Measurements from ENCODE around the gene ISX. TPM values are rescaled to one million over a fixed set of nuclear protein-coding genes. Genes with fewer than 3 reads are reported as not detected.

Gene ISX
- polyA plus RNA-seq, 1 donor from 2014 or later: not detected

DNA sequence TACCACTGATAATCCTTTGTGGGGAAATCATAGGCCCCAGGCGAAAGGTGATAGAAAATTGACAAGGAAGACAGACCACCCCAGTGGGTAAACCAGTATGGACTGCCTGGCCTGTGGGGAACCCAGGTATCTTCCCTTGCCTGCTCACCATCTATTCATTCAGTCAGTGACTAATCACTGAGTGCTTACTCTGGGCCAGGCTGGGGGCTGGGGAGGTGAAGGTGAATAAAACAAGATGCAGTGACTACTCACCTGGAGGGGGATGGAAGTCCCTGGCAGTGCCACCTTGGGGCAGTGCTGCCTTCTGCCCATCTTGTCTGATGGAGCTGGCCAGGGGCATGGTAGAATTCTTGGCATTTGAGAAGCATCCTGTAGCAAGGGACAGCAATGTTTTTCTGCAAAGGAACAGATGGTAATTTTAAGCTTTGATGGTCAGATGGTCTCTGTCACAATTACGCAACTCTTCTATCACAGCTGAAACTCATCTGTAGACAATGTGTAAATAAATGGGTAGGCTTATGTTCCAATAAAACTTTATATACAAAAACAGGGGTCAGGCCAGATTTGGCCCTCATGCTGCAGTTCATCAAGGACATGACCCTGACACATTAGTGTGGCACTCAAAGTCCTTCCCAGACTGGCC, 4.6 kb downstream of the ISX start:
- no peak overlapping the region for H3K4me3 Mint-ChIP-seq
- H3K27ac Mint-ChIP-seq: no peak overlapping the region
- peaks cover 0 to 2% (median 0%) of the 10 kb centered on the region in 3 donors for H3K9me3 Mint-ChIP-seq
- no peaks in the 10 kb centered on the region for H3K4me1 Mint-ChIP-seq
- H3K27me3 Mint-ChIP-seq: peaks cover 3% of the 10 kb centered on the region
- H3K36me3 Mint-ChIP-seq: no peaks in the 10 kb centered on the region

- Mint-ChIP-seq H3K27me3 (peaks cover 2% of the 10 kb centered on the region), H3K4me3 (no peak overlapping the region), H3K36me3 (no peaks in the 10 kb centered on the region), H3K4me1 (no peaks in the 10 kb centered on the region), H3K9me3 (peaks cover 0 to 2% (median 0%) of the 10 kb centered on the region in 3 donors), H3K27ac (no peak overlapping the region)
Observed at GRCh38 chr22:35071784-35072183, 5.8 kb downstream of the ISX start.

GRCh38 chr22:35072925-35073324, 7.0 kb downstream of the ISX start:
- H3K27me3 Mint-ChIP-seq: peaks cover 9% of the 10 kb centered on the region
- no peaks in the 10 kb centered on the region for H3K36me3 Mint-ChIP-seq

GRCh38 chr22:35074583-35074982, 8.6 kb downstream of the ISX start:
- H3K4me1 Mint-ChIP-seq: no peaks in the 10 kb centered on the region
- H3K27ac Mint-ChIP-seq: no peak overlapping the region
- H3K4me3 Mint-ChIP-seq: no peak overlapping the region
- H3K27me3 Mint-ChIP-seq: peaks cover 11% of the 10 kb centered on the region
- peaks cover 0 to 2% (median 0%) of the 10 kb centered on the region in 3 donors for H3K9me3 Mint-ChIP-seq
- no peaks in the 10 kb centered on the region for H3K36me3 Mint-ChIP-seq

More at GRCh38 chr22:35072925-35073324, 7.0 kb downstream of the ISX start:
- Mint-ChIP-seq H3K9me3 (peaks cover 0 to 2% (median 0%) of the 10 kb centered on the region in 3 donors), H3K27ac (no peak overlapping the region), H3K4me3 (no peak overlapping the region), H3K4me1 (no peaks in the 10 kb centered on the region)

GRCh38 chr22:35076630-35077029, 10.7 kb downstream of the ISX start:
- Mint-ChIP-seq H3K4me3 (no peak overlapping the region), H3K27me3 (peaks cover 11% of the 10 kb centered on the region), H3K36me3 (no peaks in the 10 kb centered on the region), H3K27ac (no peak overlapping the region), H3K9me3 (peaks cover 0 to 2% (median 0%) of the 10 kb centered on the region in 3 donors), H3K4me1 (no peaks in the 10 kb centered on the region)

DNA sequence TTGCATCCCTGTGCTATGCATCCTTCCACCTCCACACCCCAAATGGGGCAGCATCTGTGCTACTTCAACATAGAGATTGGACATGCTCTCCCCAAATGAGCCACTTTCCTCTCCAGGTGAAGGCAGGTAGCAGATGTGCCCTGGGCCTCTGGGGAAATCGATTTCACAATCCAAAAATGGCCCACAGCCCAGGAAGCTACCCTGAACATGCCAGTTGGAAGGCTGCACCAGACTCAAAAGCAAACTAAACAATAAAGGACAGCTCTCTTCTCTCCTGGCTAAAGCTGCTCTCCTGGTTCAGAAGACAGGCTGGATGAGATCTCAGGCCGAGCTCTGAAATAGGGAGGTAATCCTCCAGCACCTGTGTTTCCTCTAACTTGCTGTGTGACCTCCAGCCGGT, 19.7 kb downstream of the ISX start:
- peaks cover 0 to 2% (median 0%) of the 10 kb centered on the region in 3 donors for H3K4me1 Mint-ChIP-seq
- H3K27me3 Mint-ChIP-seq: peaks cover 25% of the 10 kb centered on the region
- peaks cover 1% of the 10 kb centered on the region for H3K36me3 Mint-ChIP-seq
- no peak overlapping the region for H3K27ac Mint-ChIP-seq
- peaks cover 4 to 8% (median 4%) of the 10 kb centered on the region in 3 donors for H3K9me3 Mint-ChIP-seq
- no peak overlapping the region for H3K4me3 Mint-ChIP-seq

- Mint-ChIP-seq H3K27me3 (peaks cover 24% of the 10 kb centered on the region), H3K4me1 (peaks cover 0 to 3% (median 0%) of the 10 kb centered on the region in 3 donors), H3K36me3 (no peaks in the 10 kb centered on the region), H3K4me3 (no peak overlapping the region), H3K9me3 (peaks cover 0 to 9% (median 0%) of the 10 kb centered on the region in 3 donors), H3K27ac (no peak overlapping the region)
Observed at GRCh38 chr22:35089139-35089538, 23.2 kb downstream of the ISX start.

GRCh38 chr22:35092406-35092805, 26.4 kb downstream of the ISX start:
- Mint-ChIP-seq H3K9me3 (peaks cover 0 to 8% (median 0%) of the 10 kb centered on the region in 3 donors), H3K36me3 (no peaks in the 10 kb centered on the region), H3K27ac (no peak overlapping the region), H3K4me3 (no peak overlapping the region), H3K4me1 (peaks cover 0 to 3% (median 0%) of the 10 kb centered on the region in 3 donors), H3K27me3 (peaks cover 26% of the 10 kb centered on the region)

DNA sequence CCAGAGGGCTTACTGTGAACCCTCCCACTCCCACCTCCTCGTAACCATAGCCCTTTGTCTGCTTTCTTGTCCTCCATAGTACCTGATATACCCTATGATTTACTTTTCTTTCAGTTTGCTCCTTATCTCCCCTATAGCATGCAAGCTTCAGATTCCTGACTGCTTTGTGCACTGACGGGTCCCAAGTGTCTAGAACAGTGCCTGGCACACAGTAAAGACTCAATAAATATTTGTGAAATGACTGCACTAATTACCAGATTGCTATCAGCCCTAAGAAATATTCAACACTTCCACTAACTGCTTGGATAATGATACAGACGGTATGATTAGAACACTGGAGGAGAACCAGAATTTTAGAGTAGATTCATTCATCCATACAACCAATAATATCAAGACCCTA, 33.0 kb downstream of the ISX start:
- Mint-ChIP-seq H3K27me3 (peaks cover 22% of the 10 kb centered on the region), H3K4me1 (no peaks in the 10 kb centered on the region), H3K9me3 (peaks cover 0 to 3% (median 0%) of the 10 kb centered on the region in 3 donors), H3K27ac (no peak overlapping the region), H3K36me3 (no peaks in the 10 kb centered on the region), H3K4me3 (no peak overlapping the region)

GRCh38 chr22:35099883-35100282, 33.9 kb downstream of the ISX start:
- no peak overlapping the region for H3K27ac Mint-ChIP-seq
- no peaks in the 10 kb centered on the region for H3K9me3 Mint-ChIP-seq
- H3K4me3 Mint-ChIP-seq: no peak overlapping the region
- H3K4me1 Mint-ChIP-seq: no peaks in the 10 kb centered on the region
- peaks cover 17% of the 10 kb centered on the region for H3K27me3 Mint-ChIP-seq
- H3K36me3 Mint-ChIP-seq: no peaks in the 10 kb centered on the region

- no peaks in the 10 kb centered on the region for H3K36me3 Mint-ChIP-seq
- no peaks in the 10 kb centered on the region for H3K4me1 Mint-ChIP-seq
- H3K27me3 Mint-ChIP-seq: peaks cover 5% of the 10 kb centered on the region
- H3K9me3 Mint-ChIP-seq: peaks cover 0 to 4% (median 1%) of the 10 kb centered on the region in 3 donors
- no peak overlapping the region for H3K4me3 Mint-ChIP-seq
- H3K27ac Mint-ChIP-seq: no peak overlapping the region
Observed at GRCh38 chr22:35102663-35103062, 36.7 kb downstream of the ISX start.

GRCh38 chr22:35103761-35104160, 37.8 kb downstream of the ISX start:
- Mint-ChIP-seq H3K27ac (no peak overlapping the region), H3K4me3 (no peak overlapping the region), H3K27me3 (peaks cover 7% of the 10 kb centered on the region), H3K9me3 (peaks cover 1 to 7% (median 5%) of the 10 kb centered on the region in 3 donors), H3K36me3 (no peaks in the 10 kb centered on the region), H3K4me1 (no peaks in the 10 kb centered on the region)

DNA sequence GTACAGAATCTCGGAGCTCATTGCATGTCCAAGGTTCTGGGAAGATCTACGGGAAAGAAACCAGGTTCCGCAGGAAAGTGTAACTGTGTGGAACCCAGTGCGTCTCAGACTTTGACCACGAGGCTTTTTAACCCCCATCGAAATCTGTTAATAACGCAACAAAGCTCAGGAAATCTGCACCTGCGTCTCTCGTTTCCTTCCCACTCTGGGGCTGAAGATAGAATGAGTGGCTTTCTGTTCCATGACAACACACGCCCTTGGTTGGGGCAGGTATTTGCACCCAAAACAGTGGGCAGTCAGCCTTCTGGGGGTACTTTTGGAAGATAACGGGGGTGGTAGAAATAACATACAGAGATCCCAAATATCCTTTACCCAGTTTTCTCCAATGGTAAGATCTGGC, 38.5 kb downstream of the ISX start:
- Mint-ChIP-seq H3K4me3 (peak overlapping the region in 1 of 4 donors; percentile 7), H3K4me1 (no peaks in the 10 kb centered on the region), H3K27me3 (peaks cover 9% of the 10 kb centered on the region), H3K27ac (no peak overlapping the region), H3K36me3 (no peaks in the 10 kb centered on the region), H3K9me3 (peaks cover 1 to 7% (median 5%) of the 10 kb centered on the region in 3 donors)

DNA sequence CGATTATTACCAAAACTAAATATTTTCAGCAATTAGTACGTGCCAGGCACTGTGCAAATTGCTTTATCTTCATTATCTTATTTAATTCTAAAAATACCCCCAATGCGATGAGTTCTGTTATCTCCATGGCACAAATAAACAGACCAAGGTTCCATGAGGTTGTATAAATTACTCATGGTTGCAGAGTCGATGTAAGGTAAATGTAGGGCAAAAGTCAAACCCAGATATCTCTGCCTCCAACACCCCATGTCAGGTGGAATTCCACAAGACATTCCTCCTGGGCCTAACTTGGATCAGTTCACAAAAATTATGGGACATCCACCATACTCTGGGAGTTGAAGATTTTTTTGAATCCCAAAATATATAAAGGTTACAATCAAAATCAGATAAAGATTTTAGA, 43.7 kb downstream of the ISX start:
- Mint-ChIP-seq H3K4me3 (no peak overlapping the region), H3K27ac (no peak overlapping the region), H3K27me3 (peaks cover 14% of the 10 kb centered on the region), H3K4me1 (no peaks in the 10 kb centered on the region), H3K9me3 (peaks cover 1 to 8% (median 7%) of the 10 kb centered on the region in 3 donors), H3K36me3 (peaks cover 2% of the 10 kb centered on the region)

GRCh38 chr22:35111244-35111643, 45.3 kb downstream of the ISX start:
- no peak overlapping the region for H3K4me3 Mint-ChIP-seq
- no peak overlapping the region for H3K27ac Mint-ChIP-seq
- peaks cover 2% of the 10 kb centered on the region for H3K36me3 Mint-ChIP-seq
- H3K27me3 Mint-ChIP-seq: peaks cover 14% of the 10 kb centered on the region
- peaks cover 1 to 9% (median 7%) of the 10 kb centered on the region in 3 donors for H3K9me3 Mint-ChIP-seq
- H3K4me1 Mint-ChIP-seq: peaks cover 0 to 1% (median 0%) of the 10 kb centered on the region in 3 donors

- H3K27ac Mint-ChIP-seq: no peak overlapping the region
- H3K27me3 Mint-ChIP-seq: peaks cover 10% of the 10 kb centered on the region
- H3K36me3 Mint-ChIP-seq: peaks cover 2% of the 10 kb centered on the region
- peaks cover 0 to 1% (median 0%) of the 10 kb centered on the region in 3 donors for H3K4me1 Mint-ChIP-seq
- H3K9me3 Mint-ChIP-seq: peaks cover 0 to 9% (median 0%) of the 10 kb centered on the region in 3 donors
- no peak overlapping the region for H3K4me3 Mint-ChIP-seq
Observed at GRCh38 chr22:35113341-35113740, 47.4 kb downstream of the ISX start.
